ENCODE results near the gene MYO18B. TPM values are rescaled to one million over a fixed set of nuclear protein-coding genes. Genes with fewer than 3 reads are reported as not detected.

Gene MYO18B
- total RNA-seq, 1 donor from 2014 or later, result 0.31 TPM

DNA sequence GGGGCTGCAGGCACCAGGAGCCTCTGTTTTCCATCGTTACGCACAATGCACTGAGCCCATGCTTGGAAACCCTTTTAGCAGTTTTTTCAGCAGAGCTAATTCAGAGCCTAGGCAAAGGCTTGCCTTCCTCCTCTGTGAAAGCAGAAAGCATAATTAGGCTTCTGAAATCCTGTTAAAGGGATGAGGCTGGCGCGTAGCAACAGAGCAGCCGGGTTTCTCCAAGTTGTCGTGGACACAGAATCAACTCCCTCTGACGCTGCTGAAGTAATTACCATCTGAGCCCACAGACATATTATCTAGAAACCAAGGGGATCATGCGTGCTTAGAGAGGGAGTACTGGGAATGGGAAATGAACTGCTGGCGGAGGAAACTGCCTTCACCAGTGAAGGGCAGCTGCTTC is 85.4 kb downstream of the MYO18B start:
- DNase-seq, result peak; percentile 36

GRCh38 chr22:25828422-25828821 is 86.4 kb downstream of the MYO18B start:
- no peak for DNase-seq

- no peak for DNase-seq
These were observed 87.2 kb downstream of the MYO18B start for GRCh38 chr22:25829237-25829636.

DNA sequence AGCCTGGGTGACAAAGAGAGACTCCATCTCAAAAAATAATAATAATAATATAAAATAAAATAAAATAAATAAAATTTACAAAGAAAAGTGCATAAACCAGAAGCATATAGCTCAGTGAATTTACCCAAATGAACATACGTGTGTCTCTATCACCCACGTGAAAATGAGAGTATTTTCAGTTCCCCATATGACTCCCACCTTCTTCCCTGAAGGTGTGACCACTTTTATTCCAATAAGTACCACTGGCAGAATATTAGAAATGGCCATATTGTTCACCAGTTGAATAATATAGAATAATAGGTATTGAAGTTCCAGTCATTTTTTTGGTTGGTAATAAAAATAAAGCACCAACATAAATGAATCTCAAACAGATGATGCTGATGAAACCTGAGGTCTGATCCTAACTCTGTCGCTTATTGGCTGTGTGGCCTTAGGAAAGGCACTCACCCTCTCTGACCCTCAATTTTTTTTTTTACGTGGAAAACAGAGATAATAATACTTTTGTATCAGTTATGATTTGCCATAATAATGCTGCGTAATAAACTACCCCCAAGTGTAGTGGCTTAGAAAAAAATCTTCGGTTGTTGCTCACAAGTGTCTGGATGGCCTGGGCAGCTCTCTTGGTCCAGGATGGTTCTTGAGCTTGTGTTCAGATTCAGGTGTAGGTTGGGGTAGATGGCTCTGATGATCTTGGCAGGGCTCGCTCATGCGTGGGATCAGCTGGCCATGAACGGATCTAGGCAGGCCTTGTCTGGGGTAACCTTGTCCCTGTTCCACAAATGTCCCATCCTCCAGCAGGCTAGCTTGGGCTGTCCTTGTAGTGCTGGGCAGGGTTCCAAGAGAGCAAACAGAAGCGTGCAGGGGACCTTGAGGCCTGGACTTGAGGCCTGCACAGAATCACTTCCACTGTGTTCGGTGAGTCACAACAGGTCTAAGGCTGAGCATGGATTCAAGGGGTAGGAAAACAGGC is 88.1 kb downstream of the MYO18B start:
- DNase-seq, result no peak

GRCh38 chr22:25833091-25833490 is 91.1 kb downstream of the MYO18B start:
- DNase-seq, result no peak

- no peak for DNase-seq
These were observed 91.7 kb downstream of the MYO18B start for GRCh38 chr22:25833676-25834075.

DNA sequence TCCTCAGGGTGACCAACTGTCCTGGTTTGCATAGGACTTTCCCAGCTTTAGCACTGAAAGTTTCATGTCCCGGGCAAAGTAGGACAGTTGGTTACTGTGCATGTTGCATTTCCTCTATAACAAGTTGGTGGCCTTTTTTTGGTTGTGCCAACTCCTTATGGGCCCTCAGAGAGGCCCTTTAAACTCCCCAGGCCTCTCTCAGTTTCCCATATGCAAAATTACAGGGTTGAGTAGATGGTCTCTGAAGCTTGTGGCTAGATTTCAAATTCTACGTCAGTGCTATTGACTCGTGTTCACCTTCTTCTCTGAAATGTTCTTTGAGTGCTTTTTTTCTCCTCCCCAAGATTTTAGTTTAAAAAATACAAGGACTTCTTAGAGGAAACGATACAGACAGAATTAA is 92.5 kb downstream of the MYO18B start:
- DNase-seq, result no peak

- DNase-seq, result no peak
These were observed 93.4 kb downstream of the MYO18B start for GRCh38 chr22:25835348-25835747.

GRCh38 chr22:25837288-25837900 is 95.4 kb downstream of the MYO18B start:
- DNase-seq, result no peak

GRCh38 chr22:25838960-25839741 is 97.2 kb downstream of the MYO18B start:
- DNase-seq, result no peak

DNA sequence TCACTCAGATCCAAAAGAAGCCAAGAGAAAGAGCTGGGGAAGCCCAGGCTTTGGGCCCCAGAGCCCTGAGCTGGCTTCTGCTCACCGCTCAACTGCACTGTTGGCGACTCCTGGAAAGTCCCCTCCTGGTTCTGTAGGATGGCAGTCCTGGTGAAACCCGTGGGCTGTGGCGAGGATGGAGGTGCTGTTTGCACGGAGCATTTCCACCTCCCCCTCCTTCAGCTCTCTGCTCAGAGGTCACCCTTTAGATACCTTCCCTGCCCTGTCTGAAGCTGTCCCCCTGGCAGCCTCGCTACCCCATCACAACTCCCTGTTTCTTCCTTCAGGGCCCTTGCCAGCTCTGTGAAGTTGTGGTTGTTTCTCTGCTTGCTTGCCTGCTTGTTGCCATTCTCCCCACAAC is 97.8 kb downstream of the MYO18B start:
- DNase-seq, result no peak

- no peak for DNase-seq
These were observed 98.2 kb downstream of the MYO18B start for GRCh38 chr22:25840167-25840566.

GRCh38 chr22:25840891-25841290 is 98.9 kb downstream of the MYO18B start:
- DNase-seq, result no peak

GRCh38 chr22:25841775-25842174 is 99.8 kb downstream of the MYO18B start:
- DNase-seq, result no peak

- DNase-seq, result no peak
These were observed 101.8 kb downstream of the MYO18B start for GRCh38 chr22:25843660-25844405.

GRCh38 chr22:25844601-25845000 is 102.6 kb downstream of the MYO18B start:
- no peak for DNase-seq

- no peak for DNase-seq
These were observed 104.2 kb downstream of the MYO18B start for GRCh38 chr22:25845985-25846745.

GRCh38 chr22:25847451-25847850 is 105.5 kb downstream of the MYO18B start:
- no peak for DNase-seq

DNA sequence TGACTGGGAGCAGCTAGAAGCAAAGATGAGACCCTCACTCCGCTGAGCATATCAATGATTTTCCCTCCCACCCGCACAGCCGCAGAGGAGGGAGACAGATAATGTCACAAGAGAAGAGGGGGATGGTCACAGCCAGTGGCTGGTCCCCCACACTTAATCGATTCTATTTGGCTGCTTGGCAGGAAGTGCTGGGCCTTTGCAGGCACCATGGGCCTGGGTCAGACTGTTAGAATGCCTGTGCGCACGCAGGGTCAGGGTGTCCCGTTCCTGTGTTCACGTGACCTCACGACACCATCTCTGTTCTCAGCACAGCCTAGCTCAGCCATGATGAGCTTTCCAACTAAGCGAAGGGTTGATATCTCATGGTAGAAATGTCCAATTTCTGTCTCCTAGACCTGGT is 107.0 kb downstream of the MYO18B start:
- no peak for DNase-seq

- DNase-seq, result no peak
These were observed 107.5 kb downstream of the MYO18B start for GRCh38 chr22:25849522-25849921.

DNA sequence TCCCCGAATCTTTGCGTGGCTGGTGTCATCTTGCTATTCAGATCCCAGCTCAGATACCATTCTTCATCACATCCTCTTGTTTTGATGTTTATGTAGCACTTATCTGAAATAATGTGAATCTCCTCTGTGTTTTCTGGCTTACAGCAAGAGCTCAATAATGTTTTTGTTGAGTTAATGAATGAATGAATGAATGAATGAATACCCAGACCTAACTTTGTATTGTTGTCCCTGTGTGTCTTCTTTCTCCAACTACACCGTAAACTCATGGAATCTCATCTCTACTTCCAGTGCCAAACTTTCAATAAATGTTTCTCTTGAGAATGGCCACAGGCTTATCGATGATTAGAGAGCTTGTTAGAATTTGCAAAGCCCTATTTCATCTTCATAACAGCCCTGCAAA is 110.2 kb downstream of the MYO18B start:
- no peak for DNase-seq
